GM18502 (cell line): Measurements from ENCODE around the gene TBC1D5.
A peak's percentile ranks its signal among the peaks of the same experiment; 100 is the strongest.
"Not testable (repeated sequence)": the region's sequence is repeated elsewhere in the genome, so short reads cannot be mapped to it uniquely, and the experiment has no call there.

ENCODE experiments used
- ATAC-seq: cut with Tn5 transposase; IDR thresholded peaks from one replicate; pipeline ENCODE4 v1.9.1; 2021; ENCODE audit warnings: mild to moderate bottlenecking; ENCODE audit not compliant: unreplicated experiment, poor library complexity

TBC1D5 gene

GRCh38 chr3:17742102-17742879 is at the start of gene TBC1D5:
Gene TBC1D5, minus strand, starts transcription at chr3:17742631. Its CDS starts 234,061 bp downstream, at chr3:17508570.
- ATAC-seq, result peak; percentile 78

- ATAC-seq, result no peak
Measured at GRCh38 chr3:17783426-17783825, 41.0 kb upstream of the TBC1D5 start.

- ATAC-seq, result peak; percentile 54
Measured at GRCh38 chr3:17782751-17783150, 40.3 kb upstream of the TBC1D5 start.

DNA sequence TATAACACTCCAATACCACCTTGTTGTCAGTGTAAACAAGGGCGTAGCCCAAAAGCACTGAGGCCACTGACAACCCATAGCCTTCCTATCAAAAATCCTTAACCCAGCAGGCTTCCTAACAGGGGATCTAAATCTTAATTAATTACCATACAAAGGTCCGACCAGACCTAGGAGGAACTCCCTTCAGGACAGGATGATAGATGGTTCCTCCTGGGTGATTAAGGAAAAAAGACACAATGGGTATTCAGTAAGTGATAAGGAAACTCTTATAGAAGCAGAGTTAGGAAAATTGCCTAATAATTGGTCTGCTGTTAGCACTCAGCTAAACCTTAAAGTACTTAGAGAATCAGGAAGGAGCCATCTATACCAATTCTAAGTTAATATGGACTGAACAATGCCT is 37.9 kb upstream of the TBC1D5 start:
- not testable (repeated sequence) for ATAC-seq

DNA sequence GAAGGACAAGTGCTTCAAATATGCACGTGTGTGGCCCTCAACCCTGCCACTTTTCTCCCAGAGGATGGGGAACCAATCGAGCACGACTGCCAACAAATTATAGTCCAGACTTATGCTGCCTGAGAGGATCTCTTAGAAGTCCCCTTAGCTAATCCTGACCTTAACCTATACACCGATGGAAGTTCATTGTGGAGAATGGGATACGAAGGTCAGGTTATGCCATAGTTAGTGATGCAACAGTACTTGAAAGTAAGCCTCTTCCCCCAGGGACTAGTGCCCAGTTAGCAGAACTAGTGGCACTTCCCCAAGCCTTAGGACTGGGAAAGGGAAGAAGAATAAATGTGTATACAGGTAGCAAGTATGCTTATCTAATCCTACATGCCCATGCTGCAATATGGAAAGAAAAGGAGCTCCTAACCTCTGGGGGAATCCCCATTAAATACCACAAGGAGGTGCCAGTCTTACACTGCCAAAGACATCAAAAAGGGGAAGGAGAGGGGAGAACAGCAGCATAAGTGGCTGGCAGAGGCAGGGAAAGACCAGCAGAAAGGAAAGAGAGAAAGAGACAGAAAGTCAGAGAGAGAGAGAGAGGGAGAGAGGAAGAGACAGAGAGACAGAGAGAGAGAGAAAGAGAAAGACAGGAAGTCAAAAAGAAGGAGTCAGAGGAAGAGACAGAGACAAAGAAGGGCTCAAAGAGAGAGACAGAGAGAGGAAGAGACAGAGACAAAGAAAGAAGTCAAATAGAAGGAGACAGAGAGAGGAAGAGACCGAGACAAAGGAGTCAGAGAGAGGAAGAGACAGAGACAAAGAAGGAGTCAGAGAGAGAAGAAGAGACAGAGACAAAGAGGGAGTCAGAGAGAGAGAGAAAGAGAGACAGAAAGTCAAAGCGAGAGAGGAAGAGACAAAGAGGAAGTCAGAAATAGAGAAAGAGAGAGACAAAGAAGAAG is 37.1 kb upstream of the TBC1D5 start:
- ATAC-seq, result not testable (repeated sequence)

GRCh38 chr3:17777326-17777725 is 34.9 kb upstream of the TBC1D5 start:
- not testable (repeated sequence) for ATAC-seq

DNA sequence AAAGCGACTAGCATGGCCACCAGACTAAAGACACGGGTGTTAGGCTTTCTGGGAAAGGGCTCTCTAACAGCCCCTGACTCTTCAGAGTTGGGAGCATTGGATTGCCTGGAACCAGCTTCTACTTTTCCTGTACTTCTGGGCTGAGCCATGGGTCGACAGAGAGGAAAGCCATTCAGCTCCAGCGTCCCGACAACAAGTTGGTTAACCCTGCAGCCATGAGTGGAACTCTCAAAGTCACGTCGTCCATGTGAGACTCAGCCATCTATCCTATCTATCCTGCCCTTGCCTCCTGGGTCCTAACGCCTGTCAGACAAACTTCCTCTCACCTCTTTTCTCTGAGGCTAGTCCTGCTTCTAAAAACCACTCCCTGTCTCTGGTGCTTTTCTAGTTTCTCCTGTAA is 32.6 kb upstream of the TBC1D5 start:
- no peak for ATAC-seq

- not testable (repeated sequence) for ATAC-seq
Measured at GRCh38 chr3:17774180-17774910, 31.9 kb upstream of the TBC1D5 start.

DNA sequence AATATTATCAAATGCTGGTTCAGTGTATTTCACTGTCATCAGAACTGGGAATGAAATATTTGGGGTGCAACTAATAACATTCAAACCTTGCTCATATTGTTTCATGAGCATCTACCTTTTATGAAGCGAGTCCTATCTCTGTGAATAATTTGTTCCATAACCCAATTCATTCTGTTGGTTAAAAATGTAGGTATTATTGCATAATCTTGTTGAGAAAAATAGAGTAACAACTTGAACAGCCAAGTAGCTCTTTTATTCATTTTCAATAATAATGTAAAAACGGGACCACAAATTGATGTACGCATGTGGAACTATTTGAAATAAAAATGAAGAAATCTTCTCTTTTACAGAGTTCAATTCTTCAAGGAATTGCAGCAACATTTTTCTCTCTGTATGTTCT is 30.1 kb upstream of the TBC1D5 start:
- no peak for ATAC-seq

DNA sequence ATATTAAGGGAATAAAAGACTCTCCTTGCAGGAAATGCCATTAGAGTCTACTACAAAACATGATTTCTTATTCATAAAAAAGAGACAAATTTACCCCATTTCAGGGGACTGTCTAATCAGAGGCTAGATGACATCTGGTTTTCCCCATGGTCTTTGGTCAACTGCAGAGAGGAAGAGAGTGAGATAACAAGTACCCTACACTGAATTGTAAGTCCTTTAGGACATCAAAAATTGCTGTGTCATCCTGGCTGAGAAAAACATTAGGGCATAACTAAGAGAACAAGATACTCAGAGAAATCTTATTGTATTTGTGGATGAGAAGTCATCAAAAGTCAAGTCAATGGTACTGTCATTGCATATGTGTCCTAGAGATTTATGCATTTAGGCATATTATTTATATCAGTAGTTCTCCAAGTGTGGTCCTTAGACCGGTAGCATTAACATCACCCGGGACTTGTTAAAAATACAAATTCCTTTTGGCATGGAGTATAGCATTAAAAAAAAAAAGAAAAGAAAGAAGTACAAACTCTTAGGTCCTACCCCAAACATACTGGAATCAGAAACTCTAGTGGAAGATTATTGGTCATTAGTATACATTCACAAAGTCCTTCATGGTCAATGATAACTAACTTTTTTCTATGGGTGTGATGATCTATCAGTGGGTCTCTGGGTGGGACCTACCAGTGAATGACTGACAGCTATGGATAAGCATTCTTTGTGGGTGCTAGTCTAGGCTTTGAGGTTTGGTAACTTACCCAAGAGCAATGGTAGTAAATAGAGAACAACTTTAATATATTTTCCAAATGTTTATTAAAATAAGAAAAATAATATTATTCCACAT is 29.0 kb upstream of the TBC1D5 start:
- no peak for ATAC-seq

- no peak for ATAC-seq
Measured at GRCh38 chr3:17770682-17771081, 28.3 kb upstream of the TBC1D5 start.

DNA sequence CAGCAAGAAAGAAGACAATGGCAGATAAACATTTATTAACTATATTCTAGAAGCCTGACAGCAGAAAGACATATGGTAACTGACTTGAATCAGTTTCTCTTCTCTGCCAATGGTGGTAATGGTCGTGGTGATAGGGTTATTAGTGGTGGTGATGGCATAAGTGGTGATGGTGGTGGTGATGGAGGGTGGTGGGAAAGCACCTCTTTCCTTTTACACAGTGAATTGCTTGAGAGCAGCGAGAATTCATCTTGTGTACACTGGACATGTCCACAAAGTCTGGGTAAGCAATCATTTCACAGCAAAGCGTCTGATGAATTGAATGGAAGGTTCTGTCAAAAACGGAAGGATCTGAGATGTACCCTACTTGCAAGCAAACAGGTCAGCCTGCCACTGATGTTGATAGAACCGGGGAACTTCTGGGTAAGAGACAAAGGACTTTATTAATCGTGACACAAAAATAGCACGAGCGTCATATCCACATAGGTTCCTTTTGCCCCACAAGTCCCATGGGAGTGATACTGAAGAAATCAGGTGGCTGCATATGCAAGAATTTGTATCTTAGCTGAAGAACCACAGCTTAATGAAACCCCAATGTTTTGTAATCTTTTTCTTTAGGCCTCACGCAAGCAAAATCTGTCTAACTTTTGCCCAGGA is 23.5 kb upstream of the TBC1D5 start:
- ATAC-seq, result peak; percentile 85

DNA sequence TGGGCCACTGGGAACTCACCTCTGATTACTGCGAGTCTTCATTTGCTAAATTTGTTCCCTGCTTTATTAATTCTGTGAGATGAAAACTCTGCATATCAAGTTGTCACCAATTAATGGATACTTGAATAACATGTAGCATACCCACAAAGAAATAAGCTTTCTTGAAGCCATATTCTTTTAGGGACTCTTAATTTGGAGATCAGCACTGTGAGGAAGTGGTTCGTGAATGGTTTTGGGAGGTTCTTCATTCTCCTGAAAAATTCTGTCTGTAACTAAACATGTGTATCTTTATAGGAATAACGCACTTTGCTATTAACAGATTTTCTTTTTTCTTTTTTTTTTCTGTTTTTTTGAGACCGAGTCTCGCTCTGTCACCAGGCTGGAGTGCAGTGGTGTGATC is 19.1 kb upstream of the TBC1D5 start:
- ATAC-seq, result no peak

DNA sequence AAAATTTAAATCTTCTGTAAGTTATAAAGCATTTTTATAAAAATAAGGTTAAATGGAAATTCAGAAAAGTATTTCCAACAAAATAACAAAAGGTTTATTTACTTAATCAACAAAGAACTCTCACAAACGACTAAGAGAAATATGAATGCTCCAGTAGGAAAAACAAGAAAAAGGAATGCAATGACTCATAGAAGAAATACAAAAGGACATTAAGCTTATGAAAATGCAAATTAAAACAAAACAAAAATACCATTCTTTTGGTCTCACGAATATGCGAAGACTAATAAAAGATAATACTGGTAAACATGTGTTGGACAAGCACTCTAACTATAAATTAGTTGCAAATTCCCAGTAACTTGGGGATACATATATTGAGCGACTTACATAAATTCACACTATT is 17.5 kb upstream of the TBC1D5 start:
- no peak for ATAC-seq

GRCh38 chr3:17755836-17756235 is 13.4 kb upstream of the TBC1D5 start:
- no peak for ATAC-seq

DNA sequence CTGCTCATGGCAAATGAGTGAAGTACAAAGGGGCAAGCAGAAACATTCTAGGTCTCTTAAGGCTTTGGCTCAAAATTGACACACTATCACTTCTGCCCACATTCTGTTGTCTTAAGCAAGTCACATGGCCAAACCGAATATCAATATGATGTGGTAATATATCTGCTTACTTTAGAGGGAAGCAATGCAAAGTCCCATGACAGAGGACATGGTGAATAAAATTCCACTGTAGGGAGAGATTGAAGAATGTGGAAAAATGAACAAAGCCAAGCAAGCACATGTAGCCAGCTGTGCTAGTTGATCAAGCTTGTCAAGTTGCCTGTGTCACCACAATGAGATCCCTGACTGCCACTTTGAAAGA is 11.2 kb upstream of the TBC1D5 start:
- no peak for ATAC-seq

DNA sequence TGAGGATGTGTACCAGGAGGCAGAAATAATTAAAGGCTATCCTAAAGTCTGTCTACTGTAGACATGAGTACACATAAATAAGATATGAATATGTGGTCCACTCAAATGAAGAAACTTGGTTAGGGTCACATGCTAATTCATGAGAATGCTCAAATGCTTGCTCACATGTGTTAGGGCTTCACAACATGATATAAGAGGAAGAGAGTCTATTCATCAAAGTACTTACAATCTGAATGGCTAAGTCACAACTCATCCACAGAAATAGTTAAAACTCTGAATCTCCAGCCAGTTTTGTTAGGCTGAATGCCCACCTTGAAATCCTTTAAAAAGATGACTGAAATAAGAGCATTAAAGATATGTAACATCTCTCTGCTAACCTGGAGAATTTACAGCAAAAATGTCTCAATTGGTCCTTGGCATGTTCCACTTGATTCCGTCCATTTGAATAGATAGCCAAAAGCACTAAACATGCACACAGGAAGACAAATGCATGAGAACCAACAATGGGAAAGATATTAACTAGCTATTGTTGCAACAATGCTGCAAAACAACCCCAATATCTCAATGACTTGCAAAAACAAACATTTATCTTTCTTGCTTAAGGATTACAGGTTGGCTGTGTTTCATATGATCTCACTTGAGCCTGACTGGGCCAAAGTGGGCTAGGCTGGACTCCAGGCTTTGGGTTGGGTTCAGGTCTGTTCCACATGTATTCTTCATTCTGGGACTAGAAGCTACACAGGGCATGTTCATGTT is 10.6 kb upstream of the TBC1D5 start:
- no peak for ATAC-seq

DNA sequence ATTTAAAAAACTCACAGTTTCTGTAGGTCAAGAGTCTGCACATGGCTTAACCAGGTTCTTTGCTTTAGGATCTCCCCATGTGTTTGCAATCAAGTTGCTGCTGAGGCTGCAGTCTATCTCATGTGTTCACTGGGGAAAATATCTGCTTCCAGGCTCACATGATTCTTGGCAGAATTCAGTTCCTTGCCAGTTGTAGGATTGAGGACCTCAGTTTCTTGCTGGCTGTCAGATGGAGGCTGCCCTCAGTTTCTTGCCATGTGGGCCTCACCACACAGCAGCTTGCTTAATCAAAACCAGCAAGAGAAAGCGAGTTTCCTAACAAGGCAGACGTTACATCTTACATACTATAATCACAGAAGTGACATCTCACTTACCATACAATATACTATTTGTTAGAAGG is 10.0 kb upstream of the TBC1D5 start:
- no peak for ATAC-seq
